ENCODE measurements around the gene IFIT3. TPM values are rescaled to one million over a fixed set of nuclear protein-coding genes. Genes with fewer than 3 reads are reported as not detected.

The IFIT3 gene
- total RNA-seq, 1 experiment from 2014 or later: 7.2 TPM

DNA sequence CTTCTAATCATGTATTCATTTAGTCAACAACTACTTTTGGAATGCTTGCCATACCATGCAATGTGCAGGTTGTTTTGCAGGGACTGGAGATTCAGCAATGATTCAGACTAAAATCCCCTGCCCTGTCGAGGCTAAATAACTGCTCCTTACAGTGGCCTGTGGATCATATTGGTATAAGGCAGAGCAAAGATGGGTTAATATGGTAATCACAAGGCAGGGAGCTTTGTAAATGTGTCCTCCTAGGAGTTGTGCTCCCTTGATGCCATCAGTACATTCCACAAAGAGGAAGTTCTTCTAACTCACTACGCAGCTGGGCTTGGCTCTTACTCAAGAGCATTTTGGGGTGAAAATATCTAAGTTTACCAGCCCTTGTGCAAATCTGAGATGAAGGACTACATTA is 26.6 kb upstream of the IFIT3 start:
- POLR2A ChIA-PET (ENCODE audit: unreplicated experiment): interaction anchor here (0.5 to 0.6 kb wide), 2 partner anchors 27 to 51 kb away, joined by 5 read pairs; partner anchors contain the start of gene IFIT3
- peak overlapping the region; percentile 89 for H3K27ac ChIP-seq

DNA sequence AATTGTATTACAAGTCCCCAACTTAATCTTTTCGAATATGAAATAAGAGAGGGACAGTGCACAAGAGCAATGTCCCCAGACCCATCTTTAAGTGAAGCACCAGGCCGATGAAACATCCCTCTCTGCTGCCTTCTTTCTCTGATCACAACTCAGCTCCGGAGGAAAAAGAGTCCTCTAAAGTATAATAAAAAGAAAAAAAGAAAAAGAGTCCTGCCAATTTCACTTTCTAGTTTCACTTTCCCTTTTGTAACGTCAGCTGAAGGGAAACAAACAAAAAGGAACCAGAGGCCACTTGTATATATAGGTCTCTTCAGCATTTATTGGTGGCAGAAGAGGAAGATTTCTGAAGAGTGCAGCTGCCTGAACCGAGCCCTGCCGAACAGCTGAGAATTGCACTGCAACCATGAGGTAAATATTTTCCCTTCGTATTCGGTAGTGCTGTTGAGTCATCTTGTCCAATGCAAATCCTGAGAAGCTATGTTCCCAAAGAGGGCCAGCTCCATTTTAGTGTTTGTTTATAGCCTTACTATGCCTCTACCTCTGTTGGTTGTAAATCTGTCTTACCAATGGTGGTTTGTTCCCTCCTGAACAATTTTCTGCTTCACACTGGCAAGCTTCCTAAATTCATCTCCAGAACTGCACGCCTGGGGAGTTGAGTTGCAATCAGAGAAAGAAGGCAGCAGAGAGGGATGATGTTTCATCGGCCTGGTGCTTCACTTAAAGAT is 25.9 kb upstream of the IFIT3 start, which contains the start of gene IFIT2:
Gene IFIT2, plus strand, starts transcription at position 326 of the 725 bp plus-strand sequence. Its CDS starts 78 bp downstream, at position 404.
- no peaks in the 10 kb centered on the region for H3K27me3 ChIP-seq (ENCODE audit: insufficient read depth, low read depth)
- H3K27ac ChIP-seq: peak within 1 kb of the TSS; percentile 89
- H3K4me3 ChIP-seq: peak within 1 kb of the TSS; percentile 59
- peaks cover 12% of the 10 kb centered on the region; the same call in 1 of the 2 replicates for H3F3A ChIP-seq (ENCODE audit: insufficient read depth, low read depth)
- H3K4me1 ChIP-seq (replicated peaks; ENCODE audit: insufficient read depth): peaks cover 37% of the 10 kb centered on the region
- H3K9me2 ChIP-seq (ENCODE audit: insufficient read depth): no peaks in the 10 kb centered on the region
- ChIA-PET POLR2A (ENCODE audit: unreplicated experiment) (interaction anchor here (0.5 to 0.7 kb wide), 4 partner anchors 23 to 384 kb away, joined by 3 to 4 read pairs (median 4); partner anchors contain the start of gene IFIT3), CTCF (interaction anchor here (0.7 kb wide), 1 partner anchor 115 kb away, joined by 9 read pairs; no protein-coding TSS in a partner anchor)
- H2AFZ ChIP-seq: peak within 1 kb of the TSS; percentile 79
- H3K4me2 ChIP-seq: peak within 1 kb of the TSS; percentile 77
- no peaks in the 10 kb centered on the region for H3K79me2 ChIP-seq (ENCODE audit: low read depth)
- DNase-seq: peak in 1 of 2 experiments; percentile 65
- H3K9me3 ChIP-seq (ENCODE audit: insufficient read depth, low read depth): no peaks in the 10 kb centered on the region; the same call in 1 of the 2 replicates
- no peak for TF ChIP-seq EZH2 (IDR thresholded peaks at IDR 0.05; ENCODE audit: low read depth)
- TF ChIP-seq, protein P1, sequence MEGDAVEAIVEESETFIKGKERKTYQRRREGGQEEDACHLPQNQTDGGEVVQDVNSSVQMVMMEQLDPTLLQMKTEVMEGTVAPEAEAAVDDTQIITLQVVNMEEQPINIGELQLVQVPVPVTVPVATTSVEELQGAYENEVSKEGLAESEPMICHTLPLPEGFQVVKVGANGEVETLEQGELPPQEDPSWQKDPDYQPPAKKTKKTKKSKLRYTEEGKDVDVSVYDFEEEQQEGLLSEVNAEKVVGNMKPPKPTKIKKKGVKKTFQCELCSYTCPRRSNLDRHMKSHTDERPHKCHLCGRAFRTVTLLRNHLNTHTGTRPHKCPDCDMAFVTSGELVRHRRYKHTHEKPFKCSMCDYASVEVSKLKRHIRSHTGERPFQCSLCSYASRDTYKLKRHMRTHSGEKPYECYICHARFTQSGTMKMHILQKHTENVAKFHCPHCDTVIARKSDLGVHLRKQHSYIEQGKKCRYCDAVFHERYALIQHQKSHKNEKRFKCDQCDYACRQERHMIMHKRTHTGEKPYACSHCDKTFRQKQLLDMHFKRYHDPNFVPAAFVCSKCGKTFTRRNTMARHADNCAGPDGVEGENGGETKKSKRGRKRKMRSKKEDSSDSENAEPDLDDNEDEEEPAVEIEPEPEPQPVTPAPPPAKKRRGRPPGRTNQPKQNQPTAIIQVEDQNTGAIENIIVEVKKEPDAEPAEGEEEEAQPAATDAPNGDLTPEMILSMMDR (conservative IDR thresholded peaks at IDR 0.05): no peak
- intact Hi-C loops (cut with micrococcal nuclease; ENCODE audit: unreplicated experiment): no loop called here
- H3K36me3 ChIP-seq (ENCODE audit: low read depth): peaks cover 6% of the 10 kb centered on the region; the same call in 1 of the 2 replicates
- BruUV-seq (replicated peaks): TSS peak; percentile 62
- H4K20me1 ChIP-seq (ENCODE audit: insufficient read depth): no peaks in the 10 kb centered on the region

More for the DNA sequence above, 26.6 kb upstream of the IFIT3 start:
- DNase-seq: no peak
- Histone ChIP-seq H4K20me1 (ENCODE audit: insufficient read depth) (no peaks in the 10 kb centered on the region), H3K9me2 (ENCODE audit: insufficient read depth) (no peaks in the 10 kb centered on the region), H3K9me3 (ENCODE audit: insufficient read depth, low read depth) (no peaks in the 10 kb centered on the region; the same call in 1 of the 2 replicates), H2AFZ (peak overlapping the region; percentile 79), H3F3A (ENCODE audit: insufficient read depth, low read depth) (peaks cover 12% of the 10 kb centered on the region; the same call in 1 of the 2 replicates), H3K4me2 (peak overlapping the region; percentile 77), H3K27me3 (ENCODE audit: insufficient read depth, low read depth) (no peaks in the 10 kb centered on the region), H3K4me1 (replicated peaks; ENCODE audit: insufficient read depth) (peaks cover 39% of the 10 kb centered on the region), H3K4me3 (peak overlapping the region; percentile 59; the same call in 1 of the 2 replicates), H3K79me2 (ENCODE audit: low read depth) (no peaks in the 10 kb centered on the region), H3K36me3 (ENCODE audit: low read depth) (peaks cover 3% of the 10 kb centered on the region; the same call in 1 of the 2 replicates)
- intact Hi-C loops (cut with micrococcal nuclease; ENCODE audit: unreplicated experiment): no loop called here
- TF ChIP-seq, protein P1 (conservative IDR thresholded peaks at IDR 0.05): no peak
- TF ChIP-seq EZH2 (IDR thresholded peaks at IDR 0.05; ENCODE audit: low read depth): no peak
- CTCF ChIA-PET: no interaction called here
- BruUV-seq (replicated peaks): no TSS peak

DNA sequence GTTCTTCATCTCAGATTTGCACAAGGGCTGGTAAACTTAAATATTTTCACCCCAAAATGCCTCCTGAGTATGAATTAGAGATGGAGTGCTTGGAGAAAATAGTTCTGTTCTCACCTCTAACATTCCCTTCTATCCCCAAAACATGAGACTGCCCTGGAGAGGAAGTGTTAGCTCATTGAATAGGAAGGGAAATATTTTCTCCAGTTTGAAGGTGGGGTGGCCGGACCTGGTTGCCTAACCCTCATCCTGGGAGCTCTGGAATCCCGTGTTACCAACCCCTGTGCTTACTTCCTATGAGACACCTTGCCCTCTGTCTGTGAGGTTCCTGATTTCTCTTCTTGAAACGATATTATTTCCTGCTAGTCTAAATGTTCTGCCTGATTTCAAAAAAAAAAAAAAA is 25.2 kb upstream of the IFIT3 start:
- Histone ChIP-seq H3K27ac (peak overlapping the region; percentile 89), H3K9me3 (ENCODE audit: insufficient read depth, low read depth) (no peaks in the 10 kb centered on the region; the same call in 1 of the 2 replicates), H3K4me1 (replicated peaks; ENCODE audit: insufficient read depth) (peaks cover 37% of the 10 kb centered on the region), H3K9me2 (ENCODE audit: insufficient read depth) (no peaks in the 10 kb centered on the region), H3K36me3 (ENCODE audit: low read depth) (peaks cover 6% of the 10 kb centered on the region; the same call in 1 of the 2 replicates), H4K20me1 (ENCODE audit: insufficient read depth) (no peaks in the 10 kb centered on the region), H3K79me2 (ENCODE audit: low read depth) (no peaks in the 10 kb centered on the region), H2AFZ (peak overlapping the region; percentile 79; the same call in 1 of the 2 replicates), H3K4me3 (peak overlapping the region; percentile 59), H3K27me3 (ENCODE audit: insufficient read depth, low read depth) (no peaks in the 10 kb centered on the region), H3K4me2 (peak overlapping the region; percentile 77), H3F3A (ENCODE audit: insufficient read depth, low read depth) (peaks cover 12% of the 10 kb centered on the region; the same call in 1 of the 2 replicates)
- BruUV-seq (replicated peaks): no TSS peak
- peak; percentile 22 to 72 for DNase-seq
- TF ChIP-seq, protein P1 (conservative IDR thresholded peaks at IDR 0.05): no peak
- no peak for TF ChIP-seq EZH2 (IDR thresholded peaks at IDR 0.05; ENCODE audit: low read depth)
- POLR2A ChIA-PET (ENCODE audit: unreplicated experiment): interaction anchor here (0.5 to 0.7 kb wide), 3 partner anchors 25 to 384 kb away, joined by 3 to 4 read pairs (median 3); partner anchors contain the start of gene IFIT3
- intact Hi-C loops (cut with micrococcal nuclease; ENCODE audit: unreplicated experiment): no loop called here
- CTCF ChIA-PET: interaction anchor here (0.7 kb wide), 1 partner anchor 114 kb away, joined by 9 read pairs; no protein-coding TSS in a partner anchor
